Measurements from ENCODE around the gene ZNF385C. TPM values are rescaled to one million over a fixed set of nuclear protein-coding genes. Genes with fewer than 3 reads are reported as not detected.

Gene ZNF385C
- total RNA-seq, 1 experiment from 2014 or later, result 1.1 TPM

GRCh38 chr17:42118126-42118510 lies 19.8 kb upstream of the ZNF385C start:
- POLR2A ChIA-PET, result no interaction called here
- no peak overlapping the region for H2AFZ ChIP-seq (ENCODE audit: low read depth, low read length, poor library complexity, severe bottlenecking)
- no peak for ATAC-seq
- 0 out of 2 replicates have a peak overlapping the region, but pooled peaks have one; percentile 17 for H3K9ac ChIP-seq (ENCODE audit: low read length)
- CTCF ChIA-PET, result interaction anchor here (1.3 kb wide), 1 partner anchor 100 kb away, joined by 3 read pairs; the partner anchor contains the start of gene DNAJC7
- H3K36me3 ChIP-seq (ENCODE audit: control insufficient read depth in 1 of 2, insufficient read depth in 2 of 2, low read length in 2 of 2), result peaks cover 3 to 11% of the 10 kb centered on the region in 2 experiments
- no TSS peak for BruUV-seq (replicated peaks)
- H3K9me2 ChIP-seq (ENCODE audit: insufficient read depth), result no peaks in the 10 kb centered on the region
- no peaks in the 10 kb centered on the region for H3K9me3 ChIP-seq (ENCODE audit: control insufficient read depth in 1 of 2, insufficient read depth in 1 of 2, low read depth in 1 of 2, low read length in 2 of 2)
- TF ChIP-seq FOSL1 (IDR thresholded peaks at IDR 0.05; ENCODE audit: low read depth) (no peak), EGR1 (IDR thresholded peaks at IDR 0.05; ENCODE audit: low read depth) (no peak), CTCF (IDR thresholded peaks at IDR 0.05 in 2 of 3, conservative IDR thresholded peaks at IDR 0.05 in 1 of 3; ENCODE audit: borderline replicate concordance in 1 of 3, insufficient read depth in 1 of 3, low read depth in 2 of 3, low read length in 2 of 3) (no peak), SIN3A (IDR thresholded peaks at IDR 0.05; ENCODE audit: low read depth) (no peak), REST (IDR thresholded peaks at IDR 0.05; ENCODE audit: low read depth) (no peak), POLR2A (IDR thresholded peaks at IDR 0.05; ENCODE audit: borderline replicate concordance, extremely low read depth, insufficient read depth, insufficient read length) (no peak), ZNF274 (IDR thresholded peaks at IDR 0.05; ENCODE audit: low read depth, low read length) (no peak), YY1 (IDR thresholded peaks at IDR 0.05; ENCODE audit: extremely low read depth, insufficient replicate concordance, low read depth, low read length) (no peak), TCF7L2 (IDR thresholded peaks at IDR 0.05; ENCODE audit: borderline replicate concordance, extremely low read depth, insufficient read depth, insufficient read length) (no peak), EZH2 (IDR thresholded peaks at IDR 0.05) (no peak), ZBTB33 (IDR thresholded peaks at IDR 0.05; ENCODE audit: extremely low read depth, insufficient replicate concordance, low read length) (no peak), RAD21 (IDR thresholded peaks at IDR 0.05; ENCODE audit: low read depth) (no peak), EZH2phosphoT487 (IDR thresholded peaks at IDR 0.05; ENCODE audit: borderline replicate concordance) (no peak), SRF (IDR thresholded peaks at IDR 0.05; ENCODE audit: low read depth) (no peak), ZFX (IDR thresholded peaks at IDR 0.05) (no peak)
- H4K20me1 ChIP-seq (ENCODE audit: insufficient read depth), result no peaks in the 10 kb centered on the region
- no peaks in the 10 kb centered on the region for H3K79me2 ChIP-seq (ENCODE audit: insufficient read depth, low read length)
- H3K4me2 ChIP-seq (ENCODE audit: low read length), result no peak overlapping the region
- no peak overlapping the region; the same call in 1 of the 2 replicates for H3K27ac ChIP-seq (ENCODE audit: low read depth, low read length)
- no peak for DNase-seq (ENCODE audit: low read depth, low spot score)
- intact Hi-C loops (cut with micrococcal nuclease), result loop anchor here (5.0 kb wide), 1 partner anchor 409 kb away; no protein-coding TSS in a partner anchor
- H3K4me3 ChIP-seq (replicated peaks in 1 of 2; ENCODE audit: low read depth in 1 of 2, low read length in 2 of 2), result no peak overlapping the region
- H3K27me3 ChIP-seq (ENCODE audit: insufficient read depth, low read length), result no peaks in the 10 kb centered on the region
- H3K4me1 ChIP-seq (ENCODE audit: control insufficient read depth in 1 of 2, insufficient read depth in 2 of 2, low read length in 2 of 2), result peaks cover 5 to 24% of the 10 kb centered on the region in 2 experiments; a peak in 3 of 4 replicates
- RAD21 ChIA-PET (ENCODE audit: low non-redundant PET in 1 of 2, low total read pairs in 2 of 2, uncharacterized antibody in 2 of 2, unreplicated experiment in 2 of 2), result no interaction called here
